Anterior cingulate cortex (tissue), 58 donors: ENCODE measurements around the gene NAA80.

ENCODE experiments used
- DNase-seq, 58 donors: peaks; one replicate each; lab custom pipeline; 2025; lab: John Stamatoyannopoulos, UW

NAA80 gene, protein sequence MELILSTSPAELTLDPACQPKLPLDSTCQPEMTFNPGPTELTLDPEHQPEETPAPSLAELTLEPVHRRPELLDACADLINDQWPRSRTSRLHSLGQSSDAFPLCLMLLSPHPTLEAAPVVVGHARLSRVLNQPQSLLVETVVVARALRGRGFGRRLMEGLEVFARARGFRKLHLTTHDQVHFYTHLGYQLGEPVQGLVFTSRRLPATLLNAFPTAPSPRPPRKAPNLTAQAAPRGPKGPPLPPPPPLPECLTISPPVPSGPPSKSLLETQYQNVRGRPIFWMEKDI

GRCh38 chr3:50298836-50299637 is at the start of gene NAA80, which contains the start of gene HYAL3:
Gene NAA80, minus strand, starts transcription at chr3:50299405. Its CDS starts 1,942 bp downstream, at chr3:50297463.
Gene HYAL3, minus strand, starts transcription at chr3:50299405. Its CDS starts 3,803 bp downstream, at chr3:50295602.
- DNase-seq: peak; percentile 84 to 100 (median 99)

GRCh38 chr3:50347187-50347813 is 48.1 kb upstream of the NAA80 start:
- peak in 50 of 58 donors; percentile 6 to 65 (median 35) for DNase-seq

DNA sequence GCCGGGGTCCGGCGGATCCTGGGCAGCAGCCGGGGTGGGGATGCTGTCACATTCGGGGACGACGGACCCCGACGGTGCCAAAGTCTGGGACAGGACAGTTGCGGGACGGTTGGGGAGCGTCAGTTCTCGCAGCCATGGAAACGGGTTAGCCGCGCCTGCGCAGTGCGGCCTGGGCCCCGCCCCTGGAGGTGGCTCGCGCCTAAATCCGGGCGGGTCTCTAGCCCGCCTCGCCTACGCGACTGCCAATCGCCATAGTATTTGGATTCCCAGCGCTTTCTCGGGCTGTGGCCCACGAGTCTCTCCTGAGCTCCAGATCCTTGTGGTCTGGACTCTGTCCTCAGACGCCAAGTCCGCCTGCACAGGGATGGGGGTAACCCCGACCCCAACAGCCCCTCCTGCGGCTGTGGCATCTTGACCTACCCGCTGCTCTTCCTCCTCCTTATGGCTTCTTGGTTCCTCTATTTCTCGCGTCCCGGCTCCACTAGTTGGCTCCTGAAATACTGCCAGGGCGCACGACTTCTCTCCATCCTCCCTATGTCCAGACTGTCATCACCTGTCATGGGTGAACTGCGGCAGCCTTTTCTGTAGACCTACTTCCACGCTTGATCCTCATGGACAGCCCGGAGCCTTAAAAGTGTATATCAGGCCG is 46.5 kb upstream of the NAA80 start, which contains the start of gene ZMYND10:
Gene ZMYND10 (minus strand): TSS at position 147 of the 649 bp plus-strand sequence. CDS start 153 bp downstream, outside the sequence.
- peak in 30 of 58 donors; percentile 10 to 65 (median 28) for DNase-seq

- DNase-seq: no peak
Observed at GRCh38 chr3:50345008-50345407, 45.8 kb upstream of the NAA80 start.

DNA sequence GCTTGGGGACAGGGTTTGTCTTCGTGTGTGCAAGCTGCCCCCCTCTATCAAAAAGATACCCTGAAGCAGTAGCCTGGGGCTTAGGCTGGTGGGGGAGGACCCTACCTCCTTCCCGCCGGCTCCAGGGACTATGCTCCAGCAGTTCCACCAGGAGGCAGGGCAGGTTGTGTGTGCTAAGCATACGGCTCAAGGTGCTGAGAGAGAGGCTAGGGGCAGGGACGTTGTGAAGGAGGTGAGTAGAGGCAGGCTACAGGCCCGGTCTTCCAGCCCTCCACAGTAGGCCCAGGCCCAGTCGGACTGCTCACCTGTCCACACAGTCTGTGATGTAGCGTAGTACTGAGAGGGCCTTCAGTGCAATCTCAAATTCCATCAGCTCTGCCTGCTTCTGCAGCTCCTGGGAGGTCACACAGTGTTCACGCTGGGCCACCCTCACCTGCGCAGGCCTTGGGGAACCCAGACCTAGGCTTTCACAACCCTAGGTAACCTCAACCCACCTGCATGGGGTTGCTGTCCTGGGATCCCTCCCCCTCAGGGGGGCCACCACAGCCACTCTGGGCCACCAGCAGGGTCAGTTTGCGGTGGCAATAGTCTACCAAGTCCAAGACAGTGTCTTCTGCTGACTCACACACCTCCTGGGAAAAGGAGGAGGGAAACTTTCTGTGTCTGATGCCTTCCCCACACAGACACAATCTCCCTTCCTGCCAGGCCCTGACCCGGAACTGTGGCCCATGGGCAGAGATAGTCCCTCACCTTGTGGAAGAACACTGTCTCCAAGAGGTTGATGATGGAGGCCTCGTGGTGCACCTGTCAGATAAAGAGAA is 43.8 kb upstream of the NAA80 start:
- DNase-seq: no peak

DNA sequence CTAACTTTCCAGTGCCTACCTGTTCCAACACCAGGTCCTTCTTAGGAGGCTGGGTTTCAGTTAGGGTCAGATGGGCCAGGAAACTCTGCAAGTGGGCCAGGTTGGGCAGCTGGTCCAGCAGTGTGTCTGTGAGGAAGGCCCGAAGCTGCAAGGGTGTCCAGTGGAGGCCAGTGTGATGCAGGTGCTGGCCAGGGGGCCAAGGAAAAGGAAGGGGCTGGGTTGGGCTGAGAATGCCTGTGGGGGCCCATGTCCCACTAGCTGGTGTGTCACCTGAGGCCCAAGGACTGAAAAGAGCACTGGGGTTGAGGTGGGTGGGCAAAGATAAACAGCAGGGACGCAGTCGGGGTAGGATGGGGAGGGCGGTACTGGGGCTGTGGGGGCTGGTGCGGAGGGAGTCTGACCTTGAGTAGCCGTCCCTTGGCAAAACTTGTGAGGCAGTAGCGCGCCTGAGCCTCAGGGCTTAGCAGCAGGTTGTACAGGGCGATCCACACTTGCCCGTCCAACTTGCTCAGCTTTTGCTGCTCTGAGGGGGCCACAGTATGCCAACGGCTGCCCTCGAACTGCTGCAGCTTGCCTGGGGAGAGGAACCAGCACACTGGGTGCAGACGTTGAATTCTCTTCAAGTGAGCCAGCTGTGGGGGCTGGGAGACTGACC is 42.9 kb upstream of the NAA80 start:
- DNase-seq: no peak

GRCh38 chr3:50341537-50341936 is 42.3 kb upstream of the NAA80 start:
- no peak for DNase-seq

GRCh38 chr3:50340448-50341329 is 41.5 kb upstream of the NAA80 start, which contains the start of gene RASSF1:
Gene RASSF1, minus strand, starts transcription at chr3:50340836. Its CDS starts 31 bp downstream, at chr3:50340805.
- peak in 3 of 58 donors; percentile 20 to 40 (median 35) for DNase-seq

DNA sequence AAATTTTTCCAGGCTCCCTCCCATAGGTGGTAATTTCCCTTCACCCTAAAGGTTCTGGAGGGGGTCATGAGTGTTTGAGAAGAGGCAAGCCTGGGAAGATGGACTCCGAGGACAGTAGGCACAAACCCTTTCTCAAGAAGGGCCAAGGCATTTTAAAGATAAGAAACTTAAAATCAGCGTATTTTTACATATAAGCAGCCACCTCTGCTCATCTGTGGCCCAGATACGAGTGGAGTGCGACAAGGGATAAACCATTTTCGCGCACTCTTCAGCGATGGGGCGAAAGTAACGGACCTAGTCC is 40.9 kb upstream of the NAA80 start:
- DNase-seq: no peak

GRCh38 chr3:50339485-50340146 is 40.4 kb upstream of the NAA80 start:
- no peak for DNase-seq

DNA sequence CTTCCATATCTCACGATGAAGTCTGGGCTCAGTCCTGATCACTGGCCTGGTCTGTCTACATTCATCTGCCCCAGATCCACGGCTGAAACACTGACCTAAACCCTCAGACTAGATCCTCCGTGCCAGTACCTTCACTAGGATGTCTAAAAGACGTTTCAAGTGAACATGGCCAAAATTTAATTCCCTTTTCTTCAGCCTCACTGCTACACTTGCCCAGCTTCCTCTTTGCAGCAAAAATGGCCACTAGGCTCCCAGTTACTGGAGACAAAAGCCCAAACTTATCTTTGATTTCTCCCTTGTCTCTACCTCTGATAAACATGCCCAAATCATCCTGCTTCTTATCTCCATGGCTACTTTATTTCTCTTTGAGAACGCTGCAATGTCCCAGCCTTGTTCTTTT is 39.8 kb upstream of the NAA80 start:
- no peak for DNase-seq

- peak; percentile 85 to 99 (median 97) for DNase-seq
Observed at GRCh38 chr3:50337175-50337861, 38.1 kb upstream of the NAA80 start.

- peak in 3 of 58 donors; percentile 27 to 59 (median 52) for DNase-seq
Observed at GRCh38 chr3:50336452-50337174, 37.4 kb upstream of the NAA80 start.

DNA sequence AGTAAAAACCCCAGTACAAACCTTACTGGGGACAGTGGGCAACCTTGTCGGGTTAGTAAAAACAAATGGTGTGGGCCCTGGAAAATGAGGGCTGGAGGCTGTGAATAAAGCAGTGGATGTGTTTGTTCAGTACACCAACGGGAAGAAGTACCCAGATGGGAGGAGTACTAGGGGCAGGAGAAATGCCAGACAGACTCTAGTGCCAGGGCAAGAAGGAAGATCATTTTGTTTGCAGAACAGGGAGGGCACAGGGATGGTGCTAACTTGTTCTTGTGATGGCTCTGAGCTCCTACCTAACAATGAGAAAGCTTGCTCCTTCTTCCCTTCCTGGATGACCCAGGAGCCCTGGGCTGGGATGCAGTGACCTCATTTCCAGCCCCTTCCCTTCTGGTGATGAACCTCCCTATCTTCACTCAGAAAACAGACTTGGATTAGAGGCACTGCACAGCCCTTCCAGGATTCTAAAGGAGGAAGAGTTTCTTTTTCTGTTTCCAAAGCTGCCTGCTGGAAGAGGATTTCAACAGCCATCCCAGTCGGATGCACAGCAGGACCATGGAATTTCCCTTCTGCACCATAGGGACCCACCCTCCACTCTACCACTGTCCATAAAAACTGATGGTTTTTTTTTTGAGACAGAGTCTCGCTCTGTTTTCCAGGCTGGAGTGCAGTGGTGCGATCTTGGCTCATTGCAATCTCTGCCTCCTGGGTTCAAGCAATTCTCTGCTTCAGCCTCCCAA is 35.3 kb upstream of the NAA80 start:
- DNase-seq: no peak

- DNase-seq: no peak
Observed at GRCh38 chr3:50333744-50334328, 34.6 kb upstream of the NAA80 start.
